NCI-H1930 (cell line): ENCODE results near the gene ENO4.

Experiments
- DNase-seq, 2 experiments: peaks; one replicate each; lab custom pipeline; 2025; lab: John Stamatoyannopoulos, UW

ENO4 gene

GRCh38 chr10:116915340-116915739 lies 66.0 kb downstream of the ENO4 start:
- no peak for DNase-seq

DNA sequence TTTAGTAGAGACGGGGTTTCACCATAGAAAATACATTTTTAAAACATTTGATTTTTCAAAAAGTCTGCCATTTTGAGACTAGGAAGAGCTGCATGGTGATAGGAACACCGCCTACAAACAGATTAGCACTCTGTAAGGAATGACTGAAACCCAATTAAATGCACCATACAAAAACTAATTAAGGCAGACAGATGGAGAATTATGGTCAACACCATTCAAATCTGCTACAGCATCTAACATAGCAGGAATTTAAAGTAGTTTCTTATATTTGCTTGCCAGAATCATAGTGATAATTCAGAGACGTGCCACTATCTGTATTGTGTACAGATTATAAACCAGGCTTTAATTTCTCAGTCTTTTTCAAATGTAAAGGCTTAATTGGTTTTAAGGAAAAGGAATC lies 68.2 kb downstream of the ENO4 start:
- no peak for DNase-seq

DNA sequence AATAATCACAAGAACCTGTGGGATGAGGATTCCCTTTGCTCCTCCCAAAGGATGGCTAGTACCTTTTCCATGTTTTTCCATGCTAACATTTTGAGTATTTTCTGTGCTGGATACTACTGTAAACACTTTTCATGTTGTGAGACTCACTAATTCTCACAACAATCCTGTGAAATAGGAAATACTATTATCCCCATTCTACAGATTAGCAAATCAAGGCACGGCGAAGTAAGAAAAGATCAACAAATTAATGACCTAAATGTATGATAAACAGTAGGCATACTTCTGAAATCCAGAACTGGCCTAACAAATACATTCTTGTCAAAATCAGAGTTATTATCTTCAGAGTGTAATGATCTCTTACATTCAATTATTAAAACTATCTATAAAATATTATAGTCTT lies 69.3 kb downstream of the ENO4 start:
- DNase-seq = no peak

DNA sequence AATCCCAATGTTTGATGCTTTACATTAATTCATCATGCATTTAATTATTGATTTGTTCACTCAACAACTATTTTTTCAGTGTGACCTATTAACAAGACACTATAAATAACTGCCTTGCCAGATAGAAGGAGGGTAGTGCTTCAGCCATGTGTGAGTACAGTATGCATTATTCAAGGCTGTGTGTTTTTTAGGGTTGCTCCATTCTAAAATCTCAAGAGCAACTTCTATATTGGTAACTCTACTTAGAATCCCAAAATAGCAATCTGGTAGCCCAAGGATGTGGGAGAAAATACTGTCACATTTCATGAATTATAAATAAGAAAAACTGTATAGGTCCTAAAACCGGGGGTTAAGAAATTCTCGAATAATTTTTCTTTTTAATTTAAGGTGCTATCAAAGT lies 69.9 kb downstream of the ENO4 start:
- no peak for DNase-seq

DNA sequence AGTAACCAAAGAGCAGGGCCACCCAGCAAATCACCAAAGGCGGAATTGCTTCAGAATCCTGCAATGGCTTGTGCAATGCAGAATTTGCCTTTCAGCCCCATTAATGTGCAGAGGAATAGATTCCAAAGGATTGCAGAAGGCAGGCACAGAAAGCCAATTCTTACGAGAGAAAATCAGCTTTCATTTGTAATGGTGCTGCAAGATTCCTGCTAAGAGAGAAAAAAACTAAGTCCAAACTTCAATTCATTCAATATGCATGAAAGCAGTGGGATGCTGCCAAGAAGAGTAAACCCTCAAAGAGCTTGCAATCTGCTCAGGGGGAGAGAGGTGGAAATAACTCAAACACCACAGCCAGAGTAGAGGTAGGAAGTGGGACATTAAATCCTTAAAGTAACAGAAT lies 70.4 kb downstream of the ENO4 start:
- DNase-seq = no peak

DNA sequence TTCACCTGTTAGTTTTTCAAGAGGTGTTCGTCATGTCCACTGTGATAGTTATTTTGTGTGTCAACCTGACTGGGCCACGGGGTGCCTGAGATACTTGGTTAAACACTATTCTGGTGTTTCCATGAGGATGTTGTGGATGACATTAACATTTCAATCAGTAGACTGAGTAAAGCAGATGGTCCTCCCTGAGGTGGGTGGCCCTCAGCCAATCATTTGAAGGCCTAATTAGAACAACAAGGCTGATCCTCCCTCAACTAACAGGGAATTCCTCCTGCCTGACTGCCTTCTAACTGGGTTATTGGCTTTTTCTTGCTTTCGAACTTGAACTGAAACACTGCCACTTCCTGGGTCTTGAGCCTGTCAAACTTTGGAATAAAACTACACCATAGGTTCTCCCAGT lies 75.8 kb downstream of the ENO4 start:
- no peak for DNase-seq

- no peak for DNase-seq
Observed at GRCh38 chr10:116926426-116926825, 77.1 kb downstream of the ENO4 start.

DNA sequence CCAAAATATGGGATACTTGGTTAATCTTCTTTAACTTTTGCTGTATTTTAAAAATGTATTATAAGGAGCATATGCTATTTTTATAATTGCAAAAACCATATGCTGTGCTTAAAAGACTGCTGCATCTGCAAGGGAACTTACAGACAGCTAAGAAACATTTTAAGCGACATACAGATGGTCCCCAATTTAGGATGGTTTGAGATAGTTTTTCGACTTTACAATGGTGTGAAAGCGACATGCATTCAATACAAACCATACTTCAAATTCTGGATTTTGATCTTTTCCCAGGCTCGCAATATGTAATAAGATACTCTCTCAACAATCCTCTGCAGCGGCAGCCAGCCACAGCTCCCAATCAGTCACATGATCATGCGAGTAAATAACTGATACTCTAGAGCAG lies 82.5 kb downstream of the ENO4 start:
- DNase-seq = no peak
